WTC11 (cell line): ENCODE measurements around the gene UTP3. TPM values are rescaled to one million over a fixed set of nuclear protein-coding genes. Genes with fewer than 3 reads are reported as not detected.
A peak's percentile ranks its signal among the peaks of the same experiment; 100 is the strongest.

Experiments used
- AR ChIP-seq: fragments of 250-450 bp; sonication (Bioruptor Pico); IDR thresholded peaks from 2 replicates; pipeline ENCODE4 v1.9.0; 2021; ENCODE audit warnings: mild to moderate bottlenecking
- CDX4 ChIP-seq: fragments of 250-450 bp; sonication (Bioruptor Pico); IDR thresholded peaks from 2 replicates; pipeline ENCODE4 v1.9.0; 2021; ENCODE audit warnings: moderate library complexity, mild to moderate bottlenecking, inconsistent platforms, borderline replicate concordance
- CREB1 ChIP-seq: sonication (generic); formaldehyde crosslinking; IDR thresholded peaks from 2 replicates; pipeline ENCODE4 v1.8.0; 2023; ENCODE audit warnings: mild to moderate bottlenecking, missing genetic modification reagents
- CTCF ChIP-seq: fragments of 200-600 bp; IDR thresholded peaks from 2 replicates; pipeline ENCODE4 v1.8.0; 2022; ENCODE audit warnings: antibody characterized with exemption
- ELF4 ChIP-seq: sonication (generic); formaldehyde crosslinking; IDR thresholded peaks from 2 replicates; pipeline ENCODE4 v1.8.1; 2022; ENCODE audit warnings: low read depth, mild to moderate bottlenecking, moderate library complexity, missing genetic modification reagents
- GABPB1 ChIP-seq: sonication (generic); formaldehyde crosslinking; IDR thresholded peaks from 2 replicates; pipeline ENCODE4 v1.8.1; 2023; ENCODE audit warnings: mild to moderate bottlenecking, missing genetic modification reagents
- HMGXB4 ChIP-seq: sonication (generic); formaldehyde crosslinking; IDR thresholded peaks from 2 replicates; pipeline ENCODE4 v1.8.1; 2023; ENCODE audit warnings: mild to moderate bottlenecking, moderate library complexity, missing genetic modification reagents
- MAX ChIP-seq: sonication (generic); formaldehyde crosslinking; IDR thresholded peaks from 2 replicates; pipeline ENCODE4 v1.8.0; 2022; ENCODE audit warnings: mild to moderate bottlenecking, missing genetic modification reagents
- MLX ChIP-seq: sonication (generic); formaldehyde crosslinking; IDR thresholded peaks from 2 replicates; pipeline ENCODE4 v1.8.1; 2023; ENCODE audit warnings: mild to moderate bottlenecking, missing genetic modification reagents, moderate library complexity
- MXD4 ChIP-seq: fragments of 250-450 bp; sonication (Bioruptor Pico); IDR thresholded peaks from 2 replicates; pipeline ENCODE4 v1.8.0; 2021; ENCODE audit warnings: mild to moderate bottlenecking, moderate library complexity, borderline replicate concordance
- OVOL2 ChIP-seq: fragments of 250-450 bp; sonication (Bioruptor Pico); IDR thresholded peaks from 2 replicates; pipeline ENCODE4 v1.9.0; 2021; ENCODE audit warnings: mild to moderate bottlenecking, borderline replicate concordance
- PRDM15 ChIP-seq: sonication (generic); formaldehyde crosslinking; IDR thresholded peaks from 2 replicates; pipeline ENCODE4 v1.8.0; 2022; ENCODE audit warnings: missing genetic modification reagents
- PREB ChIP-seq: sonication (generic); formaldehyde crosslinking; IDR thresholded peaks from 2 replicates; pipeline ENCODE4 v1.8.1; 2022; ENCODE audit warnings: mild to moderate bottlenecking, missing genetic modification reagents, moderate library complexity, borderline replicate concordance
- SMAD3 ChIP-seq: sonication (generic); formaldehyde crosslinking; IDR thresholded peaks from 2 replicates; pipeline ENCODE4 v1.8.0; 2022; ENCODE audit warnings: missing genetic modification reagents, mild to moderate bottlenecking, borderline replicate concordance
- TP53 ChIP-seq: sonication (generic); formaldehyde crosslinking; IDR thresholded peaks from 2 replicates; pipeline ENCODE4 v1.8.1; 2023; ENCODE audit warnings: mild to moderate bottlenecking, missing genetic modification reagents
- ZBTB21 ChIP-seq: sonication (generic); formaldehyde crosslinking; IDR thresholded peaks from 2 replicates; pipeline ENCODE4 v1.8.1; 2023; ENCODE audit warnings: mild to moderate bottlenecking, missing genetic modification reagents, borderline replicate concordance
- ZNF396 ChIP-seq: fragments of 250-450 bp; sonication (Bioruptor Pico); IDR thresholded peaks from 2 replicates; pipeline ENCODE4 v1.8.0; 2021; ENCODE audit warnings: mild to moderate bottlenecking, moderate library complexity, borderline replicate concordance
- ZNF512 ChIP-seq: sonication (generic); formaldehyde crosslinking; IDR thresholded peaks from 2 replicates; pipeline ENCODE4 v1.8.1; 2022; ENCODE audit warnings: missing genetic modification reagents, borderline replicate concordance
- ZSCAN18 ChIP-seq: fragments of 250-450 bp; sonication (Bioruptor Pico); IDR thresholded peaks from 2 replicates; pipeline ENCODE4 v2.1.2; 2022; ENCODE audit warnings: mild to moderate bottlenecking, moderate library complexity
- total RNA-seq: library from RNA; stranded (reverse); gene quantifications from 3 replicates; pipeline ENCODE4 v1.2.3, GENCODE V29; 2021

Gene UTP3
- total RNA-seq, 1 experiment from 2014 or later, result 45.5 TPM

- peak; percentile 92; the same call in 1 of the 2 replicates for TF ChIP-seq MAX (CRISPR knock-in tag)
- TF ChIP-seq CDX4 (CRISPR knock-in tag), result no peak
- no peak for TF ChIP-seq ZSCAN18 (CRISPR knock-in tag)
- TF ChIP-seq CTCF, result no peak
- TF ChIP-seq MLX (CRISPR knock-in tag), result no peak
- 0 out of 2 replicates have a peak, but pooled peaks have one; percentile 46 for TF ChIP-seq SMAD3
- no peak for TF ChIP-seq OVOL2 (CRISPR knock-in tag)
- no peak for TF ChIP-seq ZBTB21 (CRISPR knock-in tag)
- 0 out of 2 replicates have a peak, but pooled peaks have one; percentile 56 for TF ChIP-seq HMGXB4 (CRISPR knock-in tag)
- TF ChIP-seq TP53 (CRISPR knock-in tag), result 0 out of 2 replicates have a peak, but pooled peaks have one; percentile 30
- no peak for TF ChIP-seq ZNF512
- TF ChIP-seq PREB (CRISPR knock-in tag), result no peak
- TF ChIP-seq AR, result no peak
- TF ChIP-seq GABPB1 (CRISPR knock-in tag), result no peak
- peak; percentile 52; the same call in 1 of the 2 replicates for TF ChIP-seq CREB1
- no peak for TF ChIP-seq MXD4 (CRISPR knock-in tag)
- TF ChIP-seq ZNF396 (CRISPR knock-in tag), result no peak
- no peak for TF ChIP-seq ELF4 (CRISPR knock-in tag)
- TF ChIP-seq PRDM15, result 0 out of 2 replicates have a peak, but pooled peaks have one; percentile 9
Measured at GRCh38 chr4:70705183-70706043, 17.1 kb downstream of the UTP3 start (continued).
